ENCODE results near the gene BPI.

Gene BPI

DNA sequence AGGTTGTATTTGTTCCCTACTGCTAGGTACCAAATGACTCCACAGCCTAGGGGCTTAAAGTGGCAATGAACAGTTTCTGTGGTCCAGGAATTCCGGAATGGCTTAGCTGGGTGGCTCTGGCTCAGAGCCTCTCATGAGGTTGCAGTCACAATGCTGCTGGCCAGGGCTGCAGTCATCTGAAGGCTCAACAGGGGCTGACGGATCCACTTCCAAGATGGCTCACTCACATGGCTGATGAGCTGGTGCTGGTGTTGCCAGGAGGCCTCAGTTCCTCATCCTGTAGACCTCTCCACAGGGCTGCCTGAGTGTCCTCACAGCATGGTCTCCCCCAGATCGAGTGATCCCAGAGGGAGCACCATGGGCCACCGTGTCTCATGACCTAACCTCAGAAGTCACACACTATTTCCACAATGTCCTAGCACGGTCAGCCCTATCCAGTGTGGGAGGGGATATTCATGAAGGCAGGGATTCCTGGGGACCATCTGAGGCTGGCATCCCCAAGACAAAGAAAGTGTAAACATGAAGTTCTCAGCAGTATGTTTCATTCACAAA lies 19.0 kb upstream of the BPI start:
- 98% methylated on average over 4 of the region's 5 CpGs for WGBS (ENCODE audit: insufficient coverage)
- CTCF ChIA-PET: no interaction called here
- Histone ChIP-seq H3K36me3 (ENCODE audit: control insufficient read depth in 4 of 4, insufficient read depth in 4 of 4, low read length in 3 of 4) (no peaks in the 10 kb centered on the region), H3K4me1 (ENCODE audit: control extremely low read depth in 1 of 4, control insufficient read depth in 4 of 4, insufficient read depth in 4 of 4, low read length in 3 of 4) (peaks cover 0 to 3% (median 0%) of the 10 kb centered on the region in 4 experiments), H3K27ac (ENCODE audit: insufficient read depth in 1 of 2, low read depth in 1 of 2, low read length in 2 of 2, poor library complexity in 1 of 2, severe bottlenecking in 2 of 2) (no peak overlapping the region), H3K4me3 (ENCODE audit: control insufficient read depth in 1 of 7, extremely low read depth in 1 of 7, insufficient read depth in 4 of 7, low read depth in 2 of 7, low read length in 6 of 7) (no peak overlapping the region), H3K27me3 (replicated peaks in 2 of 5; ENCODE audit: control insufficient read depth in 4 of 5, insufficient read depth in 5 of 5, low read length in 4 of 5) (peaks cover 4 to 74% (median 15%) of the 10 kb centered on the region in 5 experiments), H3K9me3 (ENCODE audit: control extremely low read depth in 1 of 5, control insufficient read depth in 4 of 5, insufficient read depth in 2 of 5, low read depth in 1 of 5, low read length in 4 of 5) (peaks cover 0 to 3% (median 0%) of the 10 kb centered on the region in 5 experiments)
- POLR2A ChIA-PET: no interaction called here
- no peak for DNase-seq

DNA sequence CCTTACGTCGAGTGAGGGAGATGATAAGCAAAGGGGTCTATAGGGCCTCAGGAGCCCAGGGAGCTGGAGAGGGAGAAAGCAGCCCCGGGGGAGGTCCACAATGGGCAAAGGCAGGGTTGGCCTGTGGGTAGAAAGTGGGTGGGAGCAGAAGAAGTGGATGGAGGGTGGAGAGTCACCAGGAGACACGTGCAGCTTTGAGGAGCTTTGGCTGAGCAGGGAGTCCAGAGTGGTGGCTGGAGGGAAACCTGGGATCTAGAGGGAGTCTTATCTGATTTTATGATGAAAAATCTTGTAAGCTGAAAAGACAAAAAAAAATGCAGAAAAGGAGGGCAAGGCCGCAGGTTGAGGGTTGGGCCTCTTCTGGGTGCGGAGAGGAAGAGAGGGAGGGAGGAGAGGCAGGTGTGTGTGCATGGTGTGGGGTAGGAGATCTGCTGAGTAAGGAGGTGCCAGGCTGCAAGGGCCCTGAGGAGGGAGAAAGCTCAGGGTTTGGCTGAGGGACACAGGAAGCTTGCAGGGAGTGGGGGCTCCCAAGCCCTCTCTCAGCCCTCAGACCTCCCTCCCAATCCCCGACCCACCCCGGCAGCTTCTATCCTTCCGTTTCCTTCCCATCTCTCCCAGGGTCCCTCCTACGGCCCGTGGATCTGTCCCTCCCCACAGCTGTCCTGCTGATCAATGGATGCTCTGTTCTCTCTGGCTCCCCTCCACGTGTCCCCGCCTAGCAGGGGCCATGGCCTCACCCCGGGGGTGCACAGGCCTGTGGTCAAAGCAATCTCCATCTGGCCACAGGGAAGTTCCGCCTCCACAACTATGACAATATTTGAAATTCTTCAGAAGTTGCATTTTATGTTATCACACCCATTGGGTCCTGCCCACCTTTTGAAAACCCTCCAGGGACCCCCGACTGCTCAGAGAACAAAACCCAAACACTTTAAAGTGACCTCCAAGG lies 17.1 kb upstream of the BPI start:
- ChIA-PET CTCF (interaction anchor here (1.0 to 1.3 kb wide), 3 partner anchors 10 to 16 kb away, joined by 3 read pairs; no protein-coding TSS in a partner anchor), POLR2A (no interaction called here)
- Histone ChIP-seq H3K36me3 (ENCODE audit: control insufficient read depth in 4 of 4, insufficient read depth in 4 of 4, low read length in 3 of 4) (no peaks in the 10 kb centered on the region), H3K9me3 (ENCODE audit: control extremely low read depth in 1 of 5, control insufficient read depth in 4 of 5, insufficient read depth in 2 of 5, low read depth in 1 of 5, low read length in 4 of 5) (no peaks in the 10 kb centered on the region), H3K27me3 (replicated peaks in 2 of 5; ENCODE audit: control insufficient read depth in 4 of 5, insufficient read depth in 5 of 5, low read length in 4 of 5) (peaks cover 4 to 78% (median 23%) of the 10 kb centered on the region in 5 experiments), H3K4me3 (ENCODE audit: control insufficient read depth in 1 of 7, extremely low read depth in 1 of 7, insufficient read depth in 4 of 7, low read depth in 2 of 7, low read length in 6 of 7) (no peak overlapping the region), H3K4me1 (ENCODE audit: control extremely low read depth in 1 of 4, control insufficient read depth in 4 of 4, insufficient read depth in 4 of 4, low read length in 3 of 4) (peaks cover 0 to 3% (median 0%) of the 10 kb centered on the region in 4 experiments), H3K27ac (ENCODE audit: insufficient read depth in 1 of 2, low read depth in 1 of 2, low read length in 2 of 2, poor library complexity in 1 of 2, severe bottlenecking in 2 of 2) (no peak overlapping the region)
- WGBS (ENCODE audit: insufficient coverage): 69% methylated on average over 16 of the region's 16 CpGs
- no peak for DNase-seq

DNA sequence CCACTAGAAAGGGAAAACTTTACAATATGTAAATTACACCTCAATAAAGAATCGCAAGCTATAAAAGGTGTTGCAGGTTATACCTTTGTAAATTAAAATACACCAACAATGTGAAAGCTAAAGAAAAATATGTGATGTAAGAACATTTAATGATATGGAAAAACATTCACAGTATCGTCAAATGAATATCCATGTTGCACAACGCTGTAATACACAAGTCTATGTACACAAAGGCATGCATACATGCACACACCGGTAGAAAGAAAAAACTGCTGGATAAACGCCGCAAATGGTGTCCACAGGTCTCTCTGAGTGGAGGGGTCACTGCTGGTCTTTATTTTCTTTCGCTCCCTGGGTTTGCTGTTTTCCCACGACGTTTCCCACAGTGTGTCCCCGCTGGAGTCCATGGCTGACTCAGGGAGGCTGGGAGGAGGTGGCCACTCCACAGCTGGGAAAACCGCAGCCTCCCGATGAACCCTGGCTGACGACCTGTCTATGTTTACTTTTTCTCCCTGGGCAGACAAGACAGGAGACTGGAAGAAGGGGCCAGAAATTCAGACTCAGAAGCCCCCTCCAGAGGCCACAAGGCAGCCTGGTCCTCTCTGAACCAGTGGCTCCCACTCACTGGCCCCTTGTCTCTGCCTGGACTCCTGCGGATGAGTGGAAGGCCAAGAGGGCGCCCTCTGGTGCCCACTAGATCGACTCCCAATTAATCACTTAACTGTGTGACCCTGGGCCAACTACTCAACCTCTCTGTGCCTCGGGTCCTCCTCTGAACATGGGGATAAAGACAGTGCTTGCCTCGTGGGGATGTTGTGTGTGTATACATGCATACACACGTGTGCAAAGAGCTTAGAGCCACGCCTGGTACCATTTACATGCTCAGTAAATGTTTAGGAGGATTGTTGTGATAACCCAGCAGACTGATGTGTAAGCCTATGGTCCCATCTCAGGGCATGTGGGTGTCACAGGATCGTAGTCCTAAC lies 12.8 kb upstream of the BPI start:
- no peak for DNase-seq
- CTCF ChIA-PET: no interaction called here
- Histone ChIP-seq H3K27ac (ENCODE audit: insufficient read depth in 1 of 2, low read depth in 1 of 2, low read length in 2 of 2, poor library complexity in 1 of 2, severe bottlenecking in 2 of 2) (no peak overlapping the region), H3K27me3 (replicated peaks in 2 of 5; ENCODE audit: control insufficient read depth in 4 of 5, insufficient read depth in 5 of 5, low read length in 4 of 5) (peaks cover 4 to 100% (median 36%) of the 10 kb centered on the region in 5 experiments), H3K9me3 (ENCODE audit: control extremely low read depth in 1 of 5, control insufficient read depth in 4 of 5, insufficient read depth in 2 of 5, low read depth in 1 of 5, low read length in 4 of 5) (no peaks in the 10 kb centered on the region), H3K4me3 (ENCODE audit: control insufficient read depth in 1 of 7, extremely low read depth in 1 of 7, insufficient read depth in 4 of 7, low read depth in 2 of 7, low read length in 6 of 7) (no peak overlapping the region), H3K4me1 (ENCODE audit: control extremely low read depth in 1 of 4, control insufficient read depth in 4 of 4, insufficient read depth in 4 of 4, low read length in 3 of 4) (peaks cover 0 to 5% (median 0%) of the 10 kb centered on the region in 4 experiments), H3K36me3 (ENCODE audit: control insufficient read depth in 4 of 4, insufficient read depth in 4 of 4, low read length in 3 of 4) (no peaks in the 10 kb centered on the region)
- POLR2A ChIA-PET: no interaction called here
- WGBS (ENCODE audit: insufficient coverage): 58% methylated on average over 17 of the region's 21 CpGs

DNA sequence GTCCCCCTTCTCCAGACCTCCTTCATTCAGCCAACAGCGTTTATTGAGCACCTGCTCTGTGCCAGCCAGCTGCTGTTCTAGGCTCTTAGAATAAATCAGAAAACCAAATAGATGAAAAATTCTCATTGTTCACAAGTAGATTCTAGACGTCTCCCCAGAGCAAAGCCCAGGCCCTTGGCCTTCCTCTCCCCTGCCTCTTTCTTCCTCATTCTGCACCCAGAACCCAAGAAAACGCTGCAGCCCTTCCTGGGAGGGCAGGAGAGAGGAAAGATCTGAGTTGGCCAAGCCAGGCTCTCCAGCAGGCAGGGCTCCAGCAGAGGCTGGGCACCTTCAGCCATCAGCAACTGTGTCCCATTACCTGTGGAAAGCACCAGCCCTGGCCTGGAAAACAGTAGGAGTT lies 12.0 kb upstream of the BPI start:
- ChIA-PET POLR2A (no interaction called here), CTCF (no interaction called here)
- no peak for DNase-seq
- Histone ChIP-seq H3K27me3 (replicated peaks in 2 of 5; ENCODE audit: control insufficient read depth in 4 of 5, insufficient read depth in 5 of 5, low read length in 4 of 5) (peaks cover 4 to 95% (median 38%) of the 10 kb centered on the region in 5 experiments), H3K36me3 (ENCODE audit: control insufficient read depth in 4 of 4, insufficient read depth in 4 of 4, low read length in 3 of 4) (no peaks in the 10 kb centered on the region), H3K27ac (ENCODE audit: insufficient read depth in 1 of 2, low read depth in 1 of 2, low read length in 2 of 2, poor library complexity in 1 of 2, severe bottlenecking in 2 of 2) (no peak overlapping the region), H3K9me3 (ENCODE audit: control extremely low read depth in 1 of 5, control insufficient read depth in 4 of 5, insufficient read depth in 2 of 5, low read depth in 1 of 5, low read length in 4 of 5) (no peaks in the 10 kb centered on the region), H3K4me1 (ENCODE audit: control extremely low read depth in 1 of 4, control insufficient read depth in 4 of 4, insufficient read depth in 4 of 4, low read length in 3 of 4) (peaks cover 0 to 5% (median 0%) of the 10 kb centered on the region in 4 experiments), H3K4me3 (ENCODE audit: control insufficient read depth in 1 of 7, extremely low read depth in 1 of 7, insufficient read depth in 4 of 7, low read depth in 2 of 7, low read length in 6 of 7) (no peak overlapping the region)
- WGBS (ENCODE audit: insufficient coverage): 0% methylated on average over 1 of the region's 3 CpGs

DNA sequence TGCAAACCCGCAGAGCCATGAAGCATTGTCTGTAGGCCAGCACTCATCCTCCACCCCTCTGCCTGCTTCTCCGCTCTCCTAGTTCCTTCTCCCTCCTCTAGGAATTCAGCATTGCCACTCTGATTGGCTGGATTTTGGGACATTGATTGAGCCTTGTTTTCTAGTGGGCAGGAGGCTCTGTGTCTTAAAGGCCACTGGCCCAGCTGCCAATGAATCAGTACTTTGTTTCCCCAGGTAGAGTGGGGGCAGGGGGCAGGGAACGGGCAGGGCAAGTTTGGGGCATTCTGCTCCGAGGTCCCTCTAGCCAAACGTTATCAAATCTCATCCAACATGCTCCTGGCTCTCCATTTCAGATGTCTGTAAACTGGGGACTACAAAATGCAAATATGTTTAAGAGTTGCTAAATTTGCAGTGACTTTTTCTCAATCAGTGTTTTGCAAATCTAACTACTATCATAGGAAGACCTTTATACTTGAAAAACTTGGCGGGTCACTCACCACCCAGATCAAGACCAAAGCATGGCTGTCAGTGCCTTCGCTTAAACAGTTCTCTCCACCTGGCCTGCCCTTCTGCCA lies 10.4 kb upstream of the BPI start:
- Histone ChIP-seq H3K36me3 (ENCODE audit: control insufficient read depth in 4 of 4, insufficient read depth in 4 of 4, low read length in 3 of 4) (no peaks in the 10 kb centered on the region), H3K9me3 (ENCODE audit: control extremely low read depth in 1 of 5, control insufficient read depth in 4 of 5, insufficient read depth in 2 of 5, low read depth in 1 of 5, low read length in 4 of 5) (no peaks in the 10 kb centered on the region), H3K27ac (ENCODE audit: insufficient read depth in 1 of 2, low read depth in 1 of 2, low read length in 2 of 2, poor library complexity in 1 of 2, severe bottlenecking in 2 of 2) (no peak overlapping the region), H3K4me1 (ENCODE audit: control extremely low read depth in 1 of 4, control insufficient read depth in 4 of 4, insufficient read depth in 4 of 4, low read length in 3 of 4) (peaks cover under 1 to 3% (median 2%) of the 10 kb centered on the region in 4 experiments), H3K4me3 (ENCODE audit: control insufficient read depth in 1 of 7, extremely low read depth in 1 of 7, insufficient read depth in 4 of 7, low read depth in 2 of 7, low read length in 6 of 7) (no peak overlapping the region), H3K27me3 (replicated peaks in 2 of 5; ENCODE audit: control insufficient read depth in 4 of 5, insufficient read depth in 5 of 5, low read length in 4 of 5) (peaks cover 2 to 90% (median 30%) of the 10 kb centered on the region in 5 experiments)
- ChIA-PET CTCF (no interaction called here), POLR2A (no interaction called here)
- WGBS (ENCODE audit: insufficient coverage): 96% methylated on average over 3 of the region's 7 CpGs
- no peak for DNase-seq

DNA sequence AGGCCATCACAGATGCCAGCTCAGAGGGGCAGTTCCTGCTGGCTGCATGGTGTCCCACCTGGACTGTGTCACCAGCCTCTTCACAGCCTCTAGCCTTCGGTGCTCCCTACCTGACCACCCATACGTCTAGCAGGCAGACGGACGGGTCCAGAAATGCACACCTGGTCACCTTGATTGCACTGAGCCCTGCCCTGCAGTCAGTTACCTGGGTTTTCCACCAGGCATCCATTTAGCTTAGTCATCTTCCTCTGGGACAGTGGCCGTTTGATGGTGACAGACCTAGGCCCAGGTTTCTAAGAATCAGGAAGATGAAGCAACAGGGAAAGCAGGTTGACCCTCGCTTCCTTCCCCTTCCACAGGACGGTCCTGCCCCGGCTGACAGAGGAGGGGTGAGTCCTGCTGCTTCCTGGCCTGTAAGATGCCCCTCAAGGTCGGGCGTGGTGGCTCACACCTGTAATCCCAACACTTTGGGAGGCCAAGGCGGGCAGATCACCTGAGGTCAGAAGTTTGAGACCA lies 9.8 kb upstream of the BPI start:
- no peaks in the 10 kb centered on the region for H3K36me3 ChIP-seq (ENCODE audit: control insufficient read depth in 4 of 4, insufficient read depth in 4 of 4, low read length in 3 of 4)
- H3K27me3 ChIP-seq (replicated peaks in 2 of 5; ENCODE audit: control insufficient read depth in 4 of 5, insufficient read depth in 5 of 5, low read length in 4 of 5): peaks cover 2 to 90% (median 29%) of the 10 kb centered on the region in 5 experiments
- ChIA-PET POLR2A (no interaction called here), CTCF (interaction anchor here (0.7 kb wide), 1 partner anchor 26 kb away, joined by 3 read pairs; no protein-coding TSS in a partner anchor)
- no peak for DNase-seq
- 70% methylated on average over 10 of the region's 11 CpGs for WGBS (ENCODE audit: insufficient coverage)
- H3K4me1 ChIP-seq (ENCODE audit: control extremely low read depth in 1 of 4, control insufficient read depth in 4 of 4, insufficient read depth in 4 of 4, low read length in 3 of 4): peaks cover 2 to 8% (median 6%) of the 10 kb centered on the region in 4 experiments
- no peak overlapping the region for H3K27ac ChIP-seq (ENCODE audit: insufficient read depth in 1 of 2, low read depth in 1 of 2, low read length in 2 of 2, poor library complexity in 1 of 2, severe bottlenecking in 2 of 2)
- H3K9me3 ChIP-seq (ENCODE audit: control extremely low read depth in 1 of 5, control insufficient read depth in 4 of 5, insufficient read depth in 2 of 5, low read depth in 1 of 5, low read length in 4 of 5): no peaks in the 10 kb centered on the region
- H3K4me3 ChIP-seq (ENCODE audit: control insufficient read depth in 1 of 7, extremely low read depth in 1 of 7, insufficient read depth in 4 of 7, low read depth in 2 of 7, low read length in 6 of 7): no peak overlapping the region
